ENCODE data around the gene PLCXD1. TPM values are rescaled to one million over a fixed set of nuclear protein-coding genes. Genes with fewer than 3 reads are reported as not detected.
"Not testable (repeated sequence)": the region's sequence is repeated elsewhere in the genome, so short reads cannot be mapped to it uniquely, and the experiment has no call there.

Gene PLCXD1
- polyA plus RNA-seq, 3 donors: 2.9 to 28.7 (median 6.7) TPM

DNA sequence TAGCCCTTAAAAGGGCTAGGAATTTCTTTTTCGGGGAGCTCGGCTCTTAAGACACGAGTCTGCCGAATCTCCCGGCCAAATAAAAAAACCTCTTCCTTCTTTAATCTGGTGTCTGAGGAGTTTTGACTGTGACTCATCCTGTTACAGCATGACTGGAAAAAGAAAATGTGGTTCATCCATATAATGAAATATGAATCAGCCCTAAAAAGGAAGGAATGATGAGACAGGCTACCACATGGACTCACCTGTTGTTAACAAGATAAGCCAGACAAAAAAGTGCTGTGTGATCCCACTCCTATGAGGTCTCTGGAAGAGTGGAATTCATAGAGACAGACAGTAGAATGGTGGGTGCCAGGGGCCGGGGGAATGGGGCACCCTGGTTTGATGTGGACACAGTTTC lies 45.0 kb upstream of the PLCXD1 start:
- WGBS (ENCODE audit: insufficient coverage): no CpG with 5 or more reads among the region's 6 CpGs

DNA sequence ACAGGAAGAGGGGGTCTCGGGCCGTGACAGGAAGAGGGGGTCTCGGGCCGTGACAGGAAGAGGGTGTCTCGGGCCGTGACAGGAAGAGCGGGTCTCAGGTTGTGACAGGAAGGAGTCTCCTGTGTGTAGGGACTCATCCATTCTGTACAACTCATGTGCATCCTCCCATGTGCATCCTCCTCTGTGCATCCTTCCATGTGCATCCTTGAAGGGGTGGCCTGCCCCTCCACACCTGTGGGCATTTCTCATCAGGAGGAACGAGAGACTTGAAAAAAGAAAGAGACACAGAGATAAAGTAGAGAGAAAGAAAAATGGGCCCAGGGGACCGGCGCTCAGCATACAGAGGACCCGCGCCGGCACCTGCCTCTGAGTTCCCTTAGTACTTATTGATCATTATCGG lies 30.2 kb upstream of the PLCXD1 start:
- Histone ChIP-seq H3K36me3 (replicated peaks in 1 of 2; ENCODE audit: control insufficient read depth in 1 of 2, insufficient read depth in 2 of 2, low read length in 2 of 2) (no peaks in the 10 kb centered on the region), H3K9ac (ENCODE audit: insufficient read depth, low read length, poor library complexity, severe bottlenecking) (no peak overlapping the region), H3K4me2 (replicated peaks; ENCODE audit: extremely low read depth, low read length, poor library complexity, severe bottlenecking) (peak overlapping the region; percentile 34), H3K4me1 (ENCODE audit: control insufficient read depth in 1 of 2, insufficient read depth in 2 of 2, low read length in 2 of 2) (no peaks in the 10 kb centered on the region), H3K27me3 (ENCODE audit: control insufficient read depth in 2 of 2, insufficient read depth in 2 of 2, low read length in 2 of 2) (no peaks in the 10 kb centered on the region), H3K9me3 (replicated peaks in 1 of 2; ENCODE audit: control insufficient read depth in 1 of 2, insufficient read depth in 1 of 2, low read length in 2 of 2) (peaks cover 0 to 25% of the 10 kb centered on the region in 2 donors), H4K20me1 (ENCODE audit: insufficient read depth, low read length) (no peaks in the 10 kb centered on the region), H3K4me3 (replicated peaks in 1 of 3; ENCODE audit: low read depth in 2 of 3, low read length in 3 of 3) (no peak overlapping the region), H3K27ac (ENCODE audit: low read depth in 1 of 2, low read length in 2 of 2) (no peak overlapping the region), H2AFZ (ENCODE audit: insufficient read depth, low read depth, low read length, poor library complexity, severe bottlenecking) (no peak overlapping the region), H3K79me2 (ENCODE audit: insufficient read depth, low read length) (no peaks in the 10 kb centered on the region)
- DNase-seq: peak in 1 of 3 donors; percentile 0
- WGBS (ENCODE audit: insufficient coverage): 100% methylated on average over 5 of the region's 14 CpGs
- intact Hi-C loops (cut with micrococcal nuclease): no loop called here
- Mint-ChIP-seq H3K27ac (peak overlapping the region in 6 of 7 donors; percentile 62 to 83 (median 80)), H3K4me1 (peaks cover 7% of the 10 kb centered on the region), H3K4me3 (peak overlapping the region; percentile 57 to 89), H3K36me3 (no peaks in the 10 kb centered on the region), H3K9me3 (peaks cover 0 to 8% (median 3%) of the 10 kb centered on the region in 7 donors), H3K27me3 (ENCODE audit: low read depth in 3 of 3) (peaks cover 0 to 2% (median 0%) of the 10 kb centered on the region in 3 donors)
- TF ChIP-seq CTCF (IDR thresholded peaks at IDR 0.05): no peak

More for the DNA sequence above, 45.0 kb upstream of the PLCXD1 start:
- H3K79me2 ChIP-seq (ENCODE audit: insufficient read depth, low read length); DNase-seq; H3K4me3 Mint-ChIP-seq; H3K4me3 ChIP-seq (replicated peaks in 1 of 3; ENCODE audit: low read depth in 2 of 3, low read length in 3 of 3); H3K27ac Mint-ChIP-seq; H3K4me1 Mint-ChIP-seq; H3K27me3 ChIP-seq (ENCODE audit: control insufficient read depth in 2 of 2, insufficient read depth in 2 of 2, low read length in 2 of 2); intact Hi-C loops (cut with micrococcal nuclease); H3K9ac ChIP-seq (ENCODE audit: insufficient read depth, low read length, poor library complexity, severe bottlenecking); H3K4me1 ChIP-seq (ENCODE audit: control insufficient read depth in 1 of 2, insufficient read depth in 2 of 2, low read length in 2 of 2); H3K9me3 Mint-ChIP-seq; H3K36me3 Mint-ChIP-seq; H4K20me1 ChIP-seq (ENCODE audit: insufficient read depth, low read length); H3K9me3 ChIP-seq (replicated peaks in 1 of 2; ENCODE audit: control insufficient read depth in 1 of 2, insufficient read depth in 1 of 2, low read length in 2 of 2); H3K27me3 Mint-ChIP-seq (ENCODE audit: low read depth in 3 of 3); H3K4me2 ChIP-seq (replicated peaks; ENCODE audit: extremely low read depth, low read length, poor library complexity, severe bottlenecking); H3K36me3 ChIP-seq (replicated peaks in 1 of 2; ENCODE audit: control insufficient read depth in 1 of 2, insufficient read depth in 2 of 2, low read length in 2 of 2); H2AFZ ChIP-seq (ENCODE audit: insufficient read depth, low read depth, low read length, poor library complexity, severe bottlenecking); H3K27ac ChIP-seq (ENCODE audit: low read depth in 1 of 2, low read length in 2 of 2): not testable (repeated sequence)

GRCh38 chrX:251396-252243 lies 29.6 kb upstream of the PLCXD1 start:
- intact Hi-C loops (cut with micrococcal nuclease); H3K9ac ChIP-seq (ENCODE audit: insufficient read depth, low read length, poor library complexity, severe bottlenecking); H3K4me3 ChIP-seq (replicated peaks in 1 of 3; ENCODE audit: low read depth in 2 of 3, low read length in 3 of 3); H2AFZ ChIP-seq (ENCODE audit: insufficient read depth, low read depth, low read length, poor library complexity, severe bottlenecking); H3K9me3 Mint-ChIP-seq; H3K4me1 Mint-ChIP-seq; H3K4me2 ChIP-seq (replicated peaks; ENCODE audit: extremely low read depth, low read length, poor library complexity, severe bottlenecking); H3K79me2 ChIP-seq (ENCODE audit: insufficient read depth, low read length); H3K27me3 Mint-ChIP-seq (ENCODE audit: low read depth in 3 of 3); H3K4me1 ChIP-seq (ENCODE audit: control insufficient read depth in 1 of 2, insufficient read depth in 2 of 2, low read length in 2 of 2); H3K36me3 ChIP-seq (replicated peaks in 1 of 2; ENCODE audit: control insufficient read depth in 1 of 2, insufficient read depth in 2 of 2, low read length in 2 of 2); H3K36me3 Mint-ChIP-seq; H4K20me1 ChIP-seq (ENCODE audit: insufficient read depth, low read length); H3K27me3 ChIP-seq (ENCODE audit: control insufficient read depth in 2 of 2, insufficient read depth in 2 of 2, low read length in 2 of 2); H3K27ac ChIP-seq (ENCODE audit: low read depth in 1 of 2, low read length in 2 of 2): not testable (repeated sequence)
- Mint-ChIP-seq H3K4me3 (peak overlapping the region in 1 of 2 donors; percentile 89), H3K27ac (peak overlapping the region in 3 of 7 donors; percentile 31 to 83 (median 74))
- peak in 1 of 3 donors; percentile 0 for DNase-seq
- H3K9me3 ChIP-seq (replicated peaks in 1 of 2; ENCODE audit: control insufficient read depth in 1 of 2, insufficient read depth in 1 of 2, low read length in 2 of 2): peaks cover 0 to 27% of the 10 kb centered on the region in 2 donors
- WGBS (ENCODE audit: insufficient coverage): 100% methylated on average over 3 of the region's 17 CpGs

Data from CD14-positive monocyte (primary cell).